Fibroblast of villous mesenchyme (primary cell): ENCODE data around the gene PCDHAC2. TPM values are rescaled to one million over a fixed set of nuclear protein-coding genes. Genes with fewer than 3 reads are reported as not detected.

Experiments
- DNase-seq: peaks from one replicate; pipeline ENCODE4 v3.0.0-alpha.2; 2010; ENCODE audit warnings: low read depth
- H3K4me3 ChIP-seq: 2 replicates; pipeline ENCODE4 v1.5.1; 2011; ENCODE audit warnings: low read depth, mild to moderate bottlenecking, low read length
- CTCF ChIP-seq: IDR thresholded peaks from 2 replicates; pipeline ENCODE4 v1.5.1; 2012; ENCODE audit warnings: low read depth, mild to moderate bottlenecking, low read length; ENCODE audit not compliant: insufficient read depth
- total RNA-seq: library from RNA; depleted of rRNA; stranded (reverse); fragments of >200 nt; gene quantifications from 2 replicates; pipeline ENCODE4 v1.2.3, GENCODE V29; 2012

PCDHAC2 gene
- total RNA-seq, 1 donor: under 0.01 TPM

DNA sequence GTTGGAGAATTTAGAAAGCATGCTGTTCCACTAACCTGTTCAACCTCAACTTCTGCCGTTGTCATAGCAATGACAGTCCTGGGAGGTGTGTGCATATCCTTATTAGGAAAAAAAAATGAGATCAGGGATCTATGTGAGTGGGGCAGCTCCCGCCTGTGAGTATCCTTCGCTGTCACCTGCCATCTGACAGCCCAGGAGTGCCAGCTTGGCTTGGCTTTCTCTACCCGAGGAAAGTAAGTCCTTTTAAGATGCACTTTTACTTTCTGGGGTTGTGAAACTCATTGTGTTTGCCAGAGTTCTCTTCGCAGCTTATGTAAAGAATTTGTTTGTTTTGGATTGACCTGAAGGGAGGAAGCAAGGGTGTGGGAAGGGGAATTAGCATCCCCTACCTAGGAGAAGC lies 21.8 kb downstream of the PCDHAC2 start:
- TF ChIP-seq CTCF: no peak
- H3K4me3 ChIP-seq: no peak overlapping the region
- no peak for DNase-seq

- H3K4me3 ChIP-seq: no peak overlapping the region
- no peak for TF ChIP-seq CTCF
- no peak for DNase-seq
These were observed 22.3 kb downstream of the PCDHAC2 start for GRCh38 chr5:140988608-140989007.

GRCh38 chr5:140989254-140990020 lies 23.2 kb downstream of the PCDHAC2 start:
- H3K4me3 ChIP-seq: no peak overlapping the region
- no peak for DNase-seq
- no peak for TF ChIP-seq CTCF

- TF ChIP-seq CTCF: no peak
- DNase-seq: no peak
- H3K4me3 ChIP-seq: no peak overlapping the region
These were observed 26.6 kb downstream of the PCDHAC2 start for GRCh38 chr5:140992828-140993227.

GRCh38 chr5:140996060-140996459 lies 29.8 kb downstream of the PCDHAC2 start:
- no peak for DNase-seq
- no peak for TF ChIP-seq CTCF
- no peak overlapping the region for H3K4me3 ChIP-seq

- TF ChIP-seq CTCF: no peak
- DNase-seq: no peak
- H3K4me3 ChIP-seq: no peak overlapping the region
These were observed 32.7 kb downstream of the PCDHAC2 start for GRCh38 chr5:140998921-140999410.

DNA sequence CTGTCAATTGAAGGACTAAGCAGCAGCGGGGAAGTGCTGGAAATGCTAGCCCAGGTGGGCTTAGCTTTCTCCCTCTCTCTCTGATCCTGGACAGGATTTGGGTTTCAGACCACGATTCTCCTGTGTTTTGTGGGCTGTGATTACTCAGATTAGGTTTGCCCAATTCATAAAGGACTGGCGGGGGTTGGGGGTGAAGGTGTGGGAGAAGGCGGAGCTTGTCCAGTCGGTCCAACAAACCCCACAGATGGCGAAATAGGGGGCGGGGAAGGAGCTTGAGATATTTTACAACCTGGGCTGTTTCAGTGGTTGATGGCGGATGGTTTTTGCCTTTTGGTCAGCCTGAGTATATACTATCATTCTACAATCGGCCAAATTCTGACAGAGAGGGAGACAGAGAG lies 35.2 kb downstream of the PCDHAC2 start:
- no peak for DNase-seq
- no peak overlapping the region for H3K4me3 ChIP-seq
- no peak for TF ChIP-seq CTCF
